Skin of body (tissue), 2 donors: ENCODE results near the gene MYBBP1A. TPM values are rescaled to one million over a fixed set of nuclear protein-coding genes. Genes with fewer than 3 reads are reported as not detected.

Source experiments
- DNase-seq: peaks from one replicate; lab custom pipeline; 2025; lab: John Stamatoyannopoulos, UW
- total RNA-seq: library from RNA; depleted of rRNA; stranded (reverse); fragments of >200 nt; gene quantifications from one replicate; pipeline ENCODE4 v1.2.3, GENCODE V29; 2014

MYBBP1A gene
- total RNA-seq, 1 donor from 2014 or later: 30.2 TPM

DNA sequence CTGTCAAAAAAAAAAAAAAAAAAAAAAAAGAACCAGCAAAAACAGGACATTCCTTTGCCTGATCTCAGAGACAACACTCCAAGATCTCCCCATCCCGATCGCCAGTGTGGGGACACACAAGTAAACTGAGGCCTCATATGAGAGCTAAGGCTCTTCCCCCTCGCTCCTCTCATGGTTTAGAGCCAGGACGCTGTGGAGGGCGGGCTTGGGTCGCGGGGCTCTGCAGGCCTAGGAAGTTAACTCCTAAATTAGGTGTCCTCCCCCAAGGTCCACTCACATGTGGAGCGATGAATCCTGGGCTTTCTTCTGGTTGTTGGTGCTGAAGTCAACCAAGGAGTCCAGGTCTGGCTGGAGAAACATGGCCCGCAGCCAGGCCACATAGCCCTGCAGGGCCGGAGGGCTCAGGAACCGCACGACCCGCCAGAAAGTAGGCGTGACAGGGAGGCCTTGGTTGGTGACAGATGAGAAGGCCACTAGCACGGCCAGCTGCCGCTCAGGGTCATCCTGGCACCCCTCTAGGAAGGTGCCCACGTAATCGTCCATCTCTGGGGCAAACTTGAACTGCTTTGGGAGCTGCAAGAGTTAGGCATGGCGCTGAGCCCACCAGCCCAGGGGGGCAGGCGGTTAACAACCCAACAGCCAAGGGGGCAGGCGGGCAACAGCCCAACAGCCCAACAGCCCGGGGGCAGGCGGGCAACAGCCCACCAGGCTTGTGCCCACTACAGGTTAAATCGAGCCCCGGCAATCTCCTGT is 5.2 kb downstream of the MYBBP1A start:
- DNase-seq: no peak

DNA sequence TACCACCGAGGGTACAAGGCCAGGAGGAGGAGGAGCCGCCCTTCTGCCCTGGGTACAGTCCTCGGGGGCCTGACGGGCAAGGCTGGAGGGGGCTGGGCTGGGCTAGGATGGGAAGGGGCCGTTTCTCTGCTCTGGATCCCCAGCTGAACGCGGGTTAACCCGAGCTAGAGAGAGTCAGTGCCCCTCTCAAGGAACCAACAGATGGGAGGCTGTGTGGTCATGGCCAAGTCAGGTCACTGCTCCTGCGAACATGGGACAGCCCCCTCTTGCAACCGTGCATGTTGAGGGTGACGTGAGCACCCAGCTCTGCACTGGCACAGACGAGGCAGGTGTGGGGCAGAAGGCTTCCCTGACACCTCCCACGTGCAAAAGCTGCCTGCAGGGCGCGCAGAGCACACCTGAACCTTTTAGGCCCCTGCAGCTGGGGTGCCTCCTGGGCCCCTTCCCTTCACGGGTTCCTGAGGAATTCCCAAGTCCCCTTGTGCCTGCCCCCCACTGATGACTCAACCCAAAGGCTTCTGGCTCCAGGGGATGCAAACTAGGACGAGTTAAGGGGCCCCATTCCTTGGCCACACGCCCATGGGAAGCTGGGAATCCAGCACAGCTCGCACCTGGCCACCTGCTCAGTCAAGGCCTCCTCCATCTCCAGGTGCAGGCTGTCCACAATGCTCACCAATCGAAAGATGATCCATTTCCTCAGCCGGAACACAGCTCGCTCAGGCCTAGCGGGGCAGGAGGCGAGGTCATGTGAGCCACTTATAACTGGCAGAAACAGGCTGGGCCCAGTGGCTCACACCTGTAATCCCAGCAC is 6.3 kb downstream of the MYBBP1A start:
- DNase-seq: no peak

DNA sequence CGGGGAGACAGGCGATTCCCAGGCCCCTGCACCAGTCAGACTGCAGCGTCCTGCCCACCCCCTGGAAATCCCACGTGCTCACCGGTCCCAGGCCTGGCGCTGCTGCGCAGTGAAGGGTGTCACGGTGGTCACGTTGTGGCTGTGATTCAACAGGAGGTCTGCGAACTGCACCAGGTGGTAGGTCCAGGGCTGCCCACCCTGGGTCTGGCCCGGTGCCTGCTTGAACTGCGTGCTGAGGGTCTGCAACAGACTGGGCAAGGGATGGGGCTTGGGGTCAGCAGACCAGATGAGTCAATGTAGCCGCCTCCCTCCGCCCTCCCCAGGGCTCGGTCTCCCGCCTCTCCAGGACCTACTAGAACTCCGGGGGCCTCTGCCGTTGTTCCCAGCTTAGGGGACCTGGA is 7.1 kb downstream of the MYBBP1A start:
- DNase-seq: no peak

DNA sequence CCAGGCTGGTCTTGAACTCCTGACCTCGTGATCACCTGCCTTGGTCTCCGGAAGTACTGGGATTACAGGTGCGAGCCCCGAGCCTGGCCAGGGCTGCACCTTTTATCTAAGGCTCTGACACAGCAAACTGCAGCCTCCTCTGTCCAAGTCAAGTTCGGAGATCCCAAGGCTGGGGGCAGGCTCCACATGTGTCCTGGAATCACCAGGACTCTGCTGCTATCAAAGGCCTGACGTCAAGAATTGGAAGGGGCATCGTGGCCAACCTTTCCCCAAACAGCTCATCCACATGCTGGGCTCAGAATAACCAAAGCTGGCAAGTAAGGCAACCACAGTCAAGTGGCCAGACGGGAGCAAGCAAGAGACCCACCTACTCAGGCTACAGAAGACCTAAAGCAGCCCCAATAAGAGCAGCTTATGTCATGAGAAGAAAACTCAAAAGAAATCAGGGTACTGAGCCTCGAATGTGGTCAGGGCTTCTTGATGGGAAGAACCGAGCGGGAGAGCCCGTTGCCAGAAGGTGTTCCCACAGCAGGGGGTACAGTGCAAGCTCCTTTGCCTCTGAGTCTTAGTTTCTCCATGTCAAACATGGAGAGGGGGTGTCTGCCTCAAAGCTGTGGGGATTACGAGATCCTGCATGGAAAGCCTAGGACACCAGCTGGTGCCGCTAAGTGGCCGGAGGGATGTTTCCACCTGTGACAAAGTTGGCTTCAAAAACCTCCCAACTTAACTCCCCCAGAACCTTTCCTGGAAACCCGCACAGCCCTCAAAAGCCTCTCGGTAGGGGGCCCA is 7.9 kb downstream of the MYBBP1A start:
- no peak for DNase-seq

DNA sequence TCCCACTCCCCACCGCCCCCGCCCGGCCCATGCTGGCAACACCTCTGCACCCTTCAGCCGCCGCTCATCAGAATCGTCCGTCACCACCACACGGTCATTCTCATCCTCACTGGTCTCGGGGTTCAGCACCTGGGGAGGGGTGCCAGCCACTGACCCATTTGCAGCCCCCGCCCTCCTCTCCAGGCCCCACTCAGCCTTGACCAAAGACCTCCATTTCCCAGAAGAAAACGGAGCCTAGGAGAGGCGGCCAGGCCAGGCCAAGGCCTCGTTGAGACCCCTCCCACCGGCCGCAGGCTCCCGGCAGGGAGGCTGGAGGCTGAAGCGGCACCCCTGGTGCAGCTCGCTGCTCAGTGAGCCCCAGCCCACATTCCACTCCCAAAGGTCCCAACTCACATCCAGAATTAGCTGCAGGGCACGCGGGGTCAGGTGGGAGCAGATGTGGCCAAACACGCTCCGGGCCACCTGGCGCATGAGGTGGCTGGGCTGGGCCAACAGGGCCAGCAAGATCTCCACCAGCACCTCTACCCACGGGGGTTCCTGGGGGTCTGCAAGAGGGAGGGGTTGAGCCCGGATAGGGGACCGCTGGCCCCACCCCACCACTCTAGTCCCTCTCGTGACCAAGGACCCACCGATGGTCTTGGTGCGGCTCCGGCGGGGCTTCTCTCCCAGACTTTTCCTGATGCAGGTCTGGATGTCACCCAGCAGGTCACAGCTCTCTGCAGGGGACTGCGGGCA is 9.8 kb downstream of the MYBBP1A start:
- no peak for DNase-seq

DNA sequence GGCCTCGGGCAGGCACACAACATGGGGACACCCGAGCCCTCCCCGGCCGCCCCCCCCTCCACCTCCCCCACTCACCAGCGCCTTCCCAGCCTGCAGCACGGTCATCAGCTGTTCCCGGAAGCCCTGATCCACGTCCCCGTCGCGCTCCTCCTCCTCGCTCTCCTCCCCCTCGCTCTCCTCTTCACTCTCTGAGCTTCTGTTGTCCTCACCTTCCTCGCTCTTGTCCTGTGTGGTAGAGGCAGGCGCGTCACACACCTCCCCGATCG is 10.3 kb downstream of the MYBBP1A start:
- no peak for DNase-seq

DNA sequence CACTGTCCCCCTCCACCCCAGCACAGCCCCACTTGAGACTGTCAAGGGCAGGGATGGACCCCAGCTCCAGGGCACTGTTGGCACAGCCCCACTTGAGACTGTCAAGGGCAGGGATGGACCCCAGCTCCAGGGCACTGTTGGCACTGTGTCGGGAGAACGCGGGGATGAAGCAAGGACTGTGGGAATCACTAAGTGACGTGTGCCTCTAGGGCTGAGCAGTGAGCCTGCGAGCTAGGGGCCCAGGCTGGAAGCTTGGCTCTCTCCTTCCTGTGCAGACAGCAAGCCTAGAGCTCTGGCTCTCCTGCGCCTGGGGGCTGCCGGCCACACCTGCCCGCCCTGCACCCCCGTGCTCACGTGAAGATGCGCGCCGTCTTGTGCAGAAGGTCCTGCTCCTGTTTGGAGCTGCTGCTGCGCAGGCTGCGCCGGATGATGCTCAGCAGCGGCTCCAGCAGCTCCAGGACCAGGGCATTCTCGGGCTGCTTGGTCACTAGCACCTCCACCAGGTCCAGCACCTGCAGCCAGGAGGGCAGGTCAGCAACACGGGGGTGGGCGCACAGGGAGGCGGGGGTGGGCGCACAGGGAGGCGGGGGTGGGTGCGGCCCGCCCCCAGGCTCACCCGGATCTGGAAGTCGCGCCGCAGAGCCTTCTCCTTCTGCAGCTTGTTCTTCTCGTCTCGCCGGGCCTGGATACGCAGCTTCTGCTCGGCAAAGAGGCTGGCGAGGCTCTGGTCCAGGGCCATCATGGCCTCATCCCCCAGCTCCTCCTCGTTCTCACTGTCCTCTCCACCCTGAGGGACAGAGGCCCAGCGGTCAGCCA is 10.8 kb downstream of the MYBBP1A start:
- DNase-seq: no peak

DNA sequence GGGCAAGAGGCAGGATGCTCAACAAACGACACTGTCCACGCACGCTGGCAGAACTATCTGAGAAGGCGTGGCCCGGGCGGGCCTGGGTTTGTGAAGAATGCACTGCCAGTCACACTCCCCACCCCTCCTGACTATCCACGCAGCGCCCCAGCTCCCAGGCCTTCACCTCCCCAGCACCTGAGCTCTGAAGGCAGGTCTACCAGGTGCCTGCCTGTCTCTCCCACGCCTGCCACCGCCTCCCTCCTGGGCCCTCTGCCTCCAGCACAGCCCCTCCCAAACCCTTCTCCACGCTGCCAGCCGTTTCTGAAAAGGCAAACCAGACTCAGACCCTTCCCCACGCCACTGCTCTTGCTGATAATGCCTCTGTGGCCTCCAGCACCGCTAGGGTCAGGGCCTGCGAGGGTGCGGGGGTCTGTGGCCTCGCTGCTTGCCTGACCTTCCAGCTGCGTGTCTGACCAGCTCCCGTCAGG is 11.6 kb downstream of the MYBBP1A start:
- no peak for DNase-seq

DNA sequence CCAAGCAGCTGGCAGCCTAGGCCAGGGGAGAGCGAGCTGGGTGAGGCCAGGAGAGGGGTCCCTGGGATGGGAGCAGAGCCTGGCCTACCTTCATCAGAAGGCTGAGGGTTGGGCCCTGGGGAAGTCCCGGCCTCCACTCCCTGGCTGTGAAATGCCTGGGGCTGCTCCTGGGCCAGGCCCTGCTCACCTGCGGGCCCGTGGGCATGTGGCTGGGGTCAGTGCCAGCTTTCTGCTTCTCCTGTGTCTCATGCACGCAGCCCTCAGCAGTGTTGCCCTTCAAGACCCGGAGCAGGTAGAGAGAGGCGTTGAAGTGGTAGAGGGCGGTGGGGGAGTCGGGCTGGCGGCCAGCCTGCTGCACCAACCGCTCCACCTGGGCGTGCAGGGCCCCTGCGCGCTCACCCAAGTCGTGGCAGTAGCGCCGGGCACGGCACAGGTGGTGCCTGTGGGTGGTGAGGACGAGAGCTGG is 12.4 kb downstream of the MYBBP1A start:
- DNase-seq: no peak

DNA sequence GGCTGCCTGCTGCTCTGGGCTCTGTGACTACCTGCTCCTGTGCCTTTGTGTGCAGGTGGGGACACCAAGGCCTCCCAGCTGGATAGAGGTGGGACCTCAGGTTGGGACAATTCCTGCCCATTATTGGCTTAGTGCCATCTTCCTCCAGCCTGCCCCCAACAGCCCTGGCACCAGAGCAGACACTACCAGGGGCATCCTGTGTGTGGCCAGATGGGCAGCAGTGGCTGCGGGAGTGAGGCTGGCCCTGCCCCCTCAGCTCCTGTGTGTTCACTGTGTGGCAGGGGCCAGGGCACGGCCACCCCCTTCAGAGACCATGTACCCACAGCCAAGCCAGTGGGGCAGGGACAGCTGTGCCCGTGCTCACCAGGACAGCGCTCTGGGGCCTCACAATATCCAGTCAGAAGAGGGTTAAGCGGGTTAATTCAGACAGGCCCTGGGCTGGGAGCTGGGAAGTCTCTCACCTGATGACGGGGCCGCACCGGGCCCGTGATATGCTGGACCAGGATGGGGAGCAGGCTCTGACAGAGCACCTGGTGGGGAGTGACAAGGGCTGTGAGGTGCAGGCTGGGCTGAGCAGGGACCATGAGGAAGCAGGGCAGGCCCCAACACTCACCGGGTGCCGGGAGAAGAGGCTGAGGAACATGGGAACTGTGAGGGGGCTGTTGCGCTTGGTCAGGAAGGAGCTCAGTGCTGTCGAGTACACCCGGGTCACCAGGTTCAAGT is 13.0 kb downstream of the MYBBP1A start:
- DNase-seq: no peak

DNA sequence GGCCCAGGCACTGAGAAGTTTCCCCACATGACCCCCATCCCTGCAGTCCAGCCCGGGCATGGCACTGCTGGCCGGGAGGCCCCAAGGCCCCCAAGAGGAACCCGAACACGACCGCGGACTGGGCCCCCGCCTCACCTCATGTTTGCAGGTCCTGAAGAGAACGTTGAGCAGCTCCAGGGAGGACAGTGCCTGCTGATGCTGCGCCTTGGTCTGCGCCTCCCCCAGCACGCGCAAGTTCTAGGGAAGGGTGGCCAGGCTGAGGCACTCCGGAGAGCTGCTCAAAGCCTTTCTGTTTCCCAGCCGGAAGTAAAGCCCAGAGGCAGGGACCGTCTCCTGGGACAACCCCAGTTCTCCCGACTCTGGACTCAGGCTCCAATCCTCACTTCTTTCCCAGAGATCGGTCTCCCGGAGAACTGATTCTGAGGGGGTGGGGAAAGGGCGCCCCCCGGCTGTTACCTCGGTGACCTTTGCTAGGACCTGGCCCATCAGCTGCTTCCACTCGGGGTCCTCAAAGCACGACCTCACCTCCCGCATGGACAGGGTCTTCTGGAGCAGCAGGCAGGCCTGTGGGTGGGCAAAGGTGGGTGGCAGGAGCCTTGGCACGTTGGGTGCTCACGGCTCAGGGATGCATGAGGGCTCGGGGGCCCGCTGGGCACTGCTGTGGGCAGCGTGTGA is 13.7 kb downstream of the MYBBP1A start:
- DNase-seq: no peak

DNA sequence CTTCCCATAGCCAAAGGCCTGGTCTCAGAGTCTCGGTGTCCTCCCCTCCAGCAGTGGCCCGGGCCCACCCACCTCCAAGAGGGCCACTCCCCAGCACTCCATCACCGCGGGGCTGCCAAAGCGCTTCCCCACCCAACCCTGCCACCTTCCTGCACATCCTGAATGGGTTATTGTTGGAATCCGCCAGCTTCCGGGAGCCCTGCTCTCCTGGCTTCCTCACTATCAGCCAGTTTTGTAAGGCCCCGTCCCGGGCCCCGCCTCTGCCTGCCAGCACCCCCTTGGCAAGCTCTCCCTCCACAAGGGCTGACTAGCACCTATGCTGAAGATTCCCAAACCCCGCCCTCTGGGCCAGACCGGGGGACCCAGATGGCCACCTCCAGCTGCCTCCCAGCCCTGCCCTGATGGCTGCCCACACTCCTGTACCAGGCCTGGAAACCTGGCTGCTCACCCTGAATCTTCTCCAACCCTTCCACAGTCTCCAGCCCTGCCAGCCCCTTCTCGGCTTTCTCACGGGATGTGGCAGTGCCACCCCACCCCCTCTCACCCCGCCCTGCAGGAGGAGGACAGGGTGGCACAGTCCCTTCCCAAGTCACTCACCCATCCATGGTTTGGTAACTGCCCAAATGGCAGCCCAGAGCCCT is 14.4 kb downstream of the MYBBP1A start:
- DNase-seq: no peak

DNA sequence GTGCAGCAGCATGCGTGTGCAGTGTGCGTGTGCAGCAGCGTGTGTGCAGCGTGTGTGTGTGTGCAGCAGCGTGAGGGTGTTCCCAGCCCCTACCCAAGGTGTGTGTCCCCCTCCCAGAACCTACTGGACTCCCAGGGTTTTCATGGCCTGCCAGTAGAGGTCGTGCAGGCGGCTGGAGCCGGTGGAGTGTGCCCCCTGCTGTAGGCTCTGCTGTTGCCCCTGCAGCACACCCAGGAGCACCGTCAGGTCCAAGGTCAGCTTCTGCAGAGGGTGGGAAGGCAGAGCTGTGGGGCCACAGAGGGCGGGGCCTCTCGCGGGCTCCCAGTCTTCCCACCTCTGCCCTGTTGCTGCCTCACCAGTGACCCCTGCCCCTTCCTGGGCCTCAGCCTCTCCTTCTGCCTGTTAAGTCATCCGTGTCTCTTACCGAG is 14.9 kb downstream of the MYBBP1A start:
- no peak for DNase-seq

DNA sequence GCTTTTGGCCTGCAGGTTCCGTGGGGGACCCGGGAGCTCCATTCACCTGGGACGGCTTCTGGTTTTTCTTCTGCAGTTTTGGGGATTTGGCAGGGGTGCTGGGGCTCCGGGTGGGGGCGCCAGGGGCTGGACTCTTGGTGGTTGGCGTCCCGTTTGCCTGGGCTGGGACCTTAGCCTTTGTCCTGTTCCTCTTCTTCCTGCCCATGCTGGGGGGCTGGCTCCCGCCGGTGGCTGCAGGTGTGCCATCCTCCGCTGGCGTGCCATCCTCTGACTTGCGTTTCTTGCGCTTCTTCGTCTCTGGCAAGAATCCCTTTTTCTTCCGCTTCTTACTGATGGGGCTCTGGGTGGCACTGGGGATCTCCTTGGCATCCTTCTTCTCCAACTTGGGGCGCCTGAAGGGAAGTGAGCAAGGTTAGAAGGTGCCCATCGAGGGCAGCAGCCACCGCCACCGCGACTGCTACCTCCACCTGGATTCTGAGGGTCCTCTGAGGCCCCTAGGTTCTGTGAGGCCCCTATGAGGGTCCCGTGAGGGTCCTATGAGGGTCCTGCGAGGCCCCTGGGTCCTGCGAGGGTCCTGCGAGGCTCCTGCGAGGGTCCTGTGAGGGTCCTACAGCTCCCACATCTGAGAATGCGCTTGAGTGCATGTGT is 15.5 kb downstream of the MYBBP1A start:
- DNase-seq: no peak

DNA sequence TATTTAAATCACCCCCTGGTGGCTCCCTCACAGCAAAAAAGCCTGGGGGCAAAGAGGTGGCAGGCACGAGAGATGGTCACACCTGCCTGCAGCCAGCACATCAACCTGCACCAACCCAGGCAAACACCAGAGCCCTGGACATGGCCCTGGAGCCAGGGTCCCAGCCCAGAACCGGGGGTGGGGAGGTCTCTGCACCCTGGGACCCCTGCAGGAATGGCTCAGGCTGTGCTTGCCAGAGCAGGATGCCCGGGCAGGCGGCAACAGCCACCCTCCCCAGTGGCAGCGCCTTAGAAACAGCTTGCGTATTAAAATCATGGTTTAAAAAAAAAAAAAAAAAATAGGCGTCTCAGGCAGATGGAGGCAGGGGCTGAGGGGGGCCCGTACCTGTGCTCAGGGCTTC is 16.2 kb downstream of the MYBBP1A start:
- DNase-seq: no peak

DNA sequence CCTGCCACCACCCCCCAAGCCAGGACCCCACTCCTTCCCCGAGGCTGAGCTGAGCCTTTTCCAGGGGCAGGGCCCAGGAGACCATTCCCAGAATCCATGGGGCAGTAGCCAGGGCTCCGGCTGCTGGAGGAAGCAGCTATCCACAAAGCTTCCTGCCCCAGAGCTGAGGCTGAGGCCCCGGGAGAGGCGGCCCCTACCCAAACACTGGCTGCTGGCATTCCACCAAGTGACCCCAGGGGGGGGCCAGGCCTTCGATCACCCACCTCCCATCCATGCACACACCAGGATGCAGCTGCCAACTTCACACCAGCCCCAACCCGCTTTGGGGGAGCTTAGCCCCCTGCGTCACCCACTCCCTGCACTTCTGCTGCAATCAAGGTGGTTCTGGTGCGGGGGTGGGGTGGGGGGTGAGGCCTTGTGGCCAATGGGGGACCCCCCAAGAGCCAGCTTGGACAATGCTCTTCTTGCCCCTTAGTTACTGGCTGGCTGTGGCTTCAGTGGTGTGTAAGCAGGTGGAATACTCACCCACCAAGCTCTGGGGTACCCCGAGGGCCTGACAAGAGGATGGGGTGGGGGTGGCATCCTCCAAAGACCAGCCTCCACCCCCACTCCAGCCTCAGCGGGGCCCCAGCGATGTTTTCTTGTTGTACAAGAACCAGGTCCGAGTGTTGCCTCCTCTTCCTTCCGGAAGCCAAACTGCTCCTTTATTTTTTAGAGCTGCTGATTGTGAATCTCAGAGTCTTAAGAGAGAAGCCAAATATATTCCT is 16.8 kb downstream of the MYBBP1A start:
- no peak for DNase-seq

DNA sequence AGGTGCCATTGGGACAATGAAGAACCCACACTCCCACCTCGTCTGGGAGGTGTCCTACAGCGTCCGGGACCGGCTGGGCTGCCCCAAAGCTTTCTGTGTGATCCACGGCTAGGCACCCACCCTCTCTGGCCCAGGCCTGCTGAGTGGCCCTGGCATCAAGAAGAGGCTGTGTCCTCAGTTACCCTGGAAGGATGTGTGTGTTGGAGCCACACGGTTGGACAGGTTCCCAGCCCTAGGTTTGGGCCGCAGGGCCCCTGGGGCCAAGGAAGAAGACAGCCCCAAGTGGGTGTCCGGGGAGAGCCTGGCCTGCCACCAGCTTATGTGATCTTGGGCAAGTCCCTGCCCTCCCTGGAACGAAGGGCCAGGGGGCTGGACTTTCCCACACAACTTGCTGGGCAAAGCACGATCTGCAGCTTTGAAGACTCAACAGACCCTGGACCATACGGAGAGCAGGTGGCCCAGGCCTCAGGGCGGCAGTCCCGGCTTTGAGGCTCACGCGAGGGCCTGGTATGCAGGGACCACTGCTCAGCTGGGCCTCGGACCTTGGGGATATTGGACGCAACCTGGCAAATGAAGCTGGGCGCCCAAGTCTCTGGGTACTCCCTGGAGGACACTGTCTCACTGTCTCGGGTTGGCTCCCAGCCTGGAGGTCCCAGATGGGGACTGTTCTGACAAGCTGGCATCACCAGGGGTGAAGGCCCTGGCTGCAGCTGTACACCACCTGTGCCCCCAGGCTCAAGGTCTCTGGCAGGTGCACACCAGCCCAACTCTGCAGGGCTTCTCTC is 17.5 kb downstream of the MYBBP1A start:
- no peak for DNase-seq
